Ishikawa (cell line): Measurements from ENCODE around the gene ADGRG3.

ENCODE experiments used
- MAX ChIP-seq: IDR thresholded peaks from 2 replicates; pipeline ENCODE4 v1.6.1; 2012
- RAD21 ChIP-seq: IDR thresholded peaks from 2 replicates; pipeline ENCODE4 v1.6.1; 2012; ENCODE audit warnings: low read depth
- TEAD4 ChIP-seq: IDR thresholded peaks from 2 replicates; pipeline ENCODE4 v1.6.1; 2012

GRCh38 chr16:57667048-57667525 is 1.0 kb upstream of the ADGRG3 start:
- no peak for TF ChIP-seq TEAD4
- TF ChIP-seq MAX, result no peak
- TF ChIP-seq RAD21, result no peak
